DMS53 treated with DMSO at 0.1 percent for 48 hours (cell line): ENCODE data around the gene EEPD1.
"Not testable (repeated sequence)": the region's sequence is repeated elsewhere in the genome, so short reads cannot be mapped to it uniquely, and the experiment has no call there.

Experiments
- DNase-seq: peaks from one replicate; lab custom pipeline; 2025; ENCODE audit not compliant: unreplicated experiment; lab: John Stamatoyannopoulos, UW

Gene EEPD1

GRCh38 chr7:36152756-36153570 is at the start of gene EEPD1:
Gene EEPD1 (plus strand): TSS chr7:36153254. CDS start chr7:36154325, 1,071 bp downstream.
- DNase-seq = peak; percentile 96

- DNase-seq = no peak
Observed at GRCh38 chr7:36103837-36104561, 49.1 kb upstream of the EEPD1 start.

DNA sequence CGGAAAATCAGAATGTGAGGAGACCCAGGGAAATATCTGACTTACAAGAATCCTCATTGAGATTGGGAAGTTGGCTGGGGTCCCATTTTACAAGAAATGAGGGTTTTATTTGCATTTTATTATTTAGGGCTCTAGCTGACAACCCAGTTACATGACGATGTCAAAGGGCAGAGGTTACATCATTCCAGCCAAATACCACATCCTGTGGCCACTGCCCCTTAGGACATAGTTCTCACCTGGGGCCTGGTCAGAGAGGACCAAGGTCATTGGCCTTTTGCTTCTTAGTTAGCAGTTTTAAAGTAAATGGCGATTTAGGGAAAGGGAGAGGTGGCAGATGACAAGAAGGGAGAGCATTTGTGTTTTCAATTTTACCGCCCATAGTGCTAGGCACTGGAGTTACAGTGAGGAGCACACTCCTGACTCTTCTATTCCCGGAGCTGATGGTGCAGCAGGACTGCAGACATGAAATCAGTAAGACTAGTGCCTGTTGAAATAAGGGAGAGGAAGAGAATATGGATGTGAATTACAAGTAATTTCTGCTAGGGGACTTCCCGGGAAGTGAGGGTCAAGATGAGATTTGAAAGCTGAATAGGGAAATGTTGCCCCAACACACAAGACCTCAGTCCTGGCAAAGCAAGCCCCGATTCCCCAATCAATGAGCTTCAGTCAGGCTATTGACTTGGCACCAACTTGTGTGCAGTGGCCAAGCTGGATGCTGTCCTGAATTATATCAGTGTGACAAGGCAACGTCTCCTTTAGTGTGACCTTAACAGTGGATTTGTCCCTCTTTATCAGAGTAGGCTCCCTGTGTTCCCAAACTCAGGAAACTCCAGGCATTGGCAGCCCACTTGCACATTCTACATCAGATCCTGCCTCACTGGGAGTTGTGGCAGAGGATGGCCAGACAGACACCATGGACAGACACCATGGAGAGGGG is 45.8 kb upstream of the EEPD1 start:
- DNase-seq = not testable (repeated sequence)

DNA sequence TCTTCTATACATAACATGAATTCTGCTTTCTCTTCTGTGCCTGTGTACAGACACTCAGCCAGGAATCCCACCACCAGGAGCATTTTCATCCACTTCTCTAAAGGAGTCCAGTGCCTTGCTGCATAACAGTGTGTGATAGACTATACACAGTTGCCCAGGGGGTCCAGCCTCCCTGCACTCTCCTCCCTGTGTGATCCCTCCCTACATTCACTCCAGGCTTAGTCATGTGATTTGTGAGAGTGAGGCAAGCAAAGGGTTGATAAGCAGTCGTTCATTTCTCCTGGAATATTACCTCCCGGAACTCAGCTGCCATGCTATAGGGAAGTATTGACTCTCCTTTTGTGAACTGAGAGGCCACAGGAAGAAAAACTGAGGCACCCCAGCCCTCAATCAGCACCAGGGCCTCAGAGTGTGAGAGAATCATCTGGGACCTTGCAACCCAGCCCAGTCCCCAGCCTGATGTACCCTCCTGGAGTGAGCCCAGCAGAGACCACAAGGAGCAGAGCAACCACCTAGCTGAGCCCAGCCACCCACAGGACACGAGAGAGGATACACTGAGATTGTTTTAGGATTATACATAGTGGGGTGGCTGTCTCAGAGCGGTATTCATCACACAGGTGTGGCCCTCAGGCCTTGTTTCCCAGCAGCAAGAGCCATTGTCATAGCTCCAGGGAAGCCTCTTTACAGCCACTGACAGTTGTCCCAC is 45.0 kb upstream of the EEPD1 start:
- DNase-seq = no peak

- DNase-seq = no peak
Observed at GRCh38 chr7:36109013-36109627, 43.9 kb upstream of the EEPD1 start.

DNA sequence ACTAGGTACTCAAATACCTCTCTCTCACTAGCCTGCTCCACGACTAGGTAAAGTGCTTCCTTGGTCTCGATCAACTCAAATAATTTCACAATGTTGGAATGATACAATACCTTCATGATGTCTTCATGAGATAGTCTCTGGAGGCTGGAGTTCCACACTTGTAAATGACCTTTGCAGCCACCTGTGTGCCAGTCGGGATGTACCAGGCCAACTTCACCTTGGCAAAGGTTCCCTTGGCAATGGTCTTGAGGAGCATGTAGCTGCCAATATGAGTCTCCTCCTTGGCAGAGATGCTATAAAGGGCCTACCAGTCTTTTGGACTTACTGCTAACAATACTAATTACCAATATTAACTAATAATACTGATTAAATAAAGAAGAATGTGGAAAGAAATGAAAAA is 42.5 kb upstream of the EEPD1 start:
- DNase-seq = no peak

- DNase-seq = no peak
Observed at GRCh38 chr7:36112969-36113368, 40.1 kb upstream of the EEPD1 start.

- DNase-seq = no peak
Observed at GRCh38 chr7:36114355-36114754, 38.7 kb upstream of the EEPD1 start.

DNA sequence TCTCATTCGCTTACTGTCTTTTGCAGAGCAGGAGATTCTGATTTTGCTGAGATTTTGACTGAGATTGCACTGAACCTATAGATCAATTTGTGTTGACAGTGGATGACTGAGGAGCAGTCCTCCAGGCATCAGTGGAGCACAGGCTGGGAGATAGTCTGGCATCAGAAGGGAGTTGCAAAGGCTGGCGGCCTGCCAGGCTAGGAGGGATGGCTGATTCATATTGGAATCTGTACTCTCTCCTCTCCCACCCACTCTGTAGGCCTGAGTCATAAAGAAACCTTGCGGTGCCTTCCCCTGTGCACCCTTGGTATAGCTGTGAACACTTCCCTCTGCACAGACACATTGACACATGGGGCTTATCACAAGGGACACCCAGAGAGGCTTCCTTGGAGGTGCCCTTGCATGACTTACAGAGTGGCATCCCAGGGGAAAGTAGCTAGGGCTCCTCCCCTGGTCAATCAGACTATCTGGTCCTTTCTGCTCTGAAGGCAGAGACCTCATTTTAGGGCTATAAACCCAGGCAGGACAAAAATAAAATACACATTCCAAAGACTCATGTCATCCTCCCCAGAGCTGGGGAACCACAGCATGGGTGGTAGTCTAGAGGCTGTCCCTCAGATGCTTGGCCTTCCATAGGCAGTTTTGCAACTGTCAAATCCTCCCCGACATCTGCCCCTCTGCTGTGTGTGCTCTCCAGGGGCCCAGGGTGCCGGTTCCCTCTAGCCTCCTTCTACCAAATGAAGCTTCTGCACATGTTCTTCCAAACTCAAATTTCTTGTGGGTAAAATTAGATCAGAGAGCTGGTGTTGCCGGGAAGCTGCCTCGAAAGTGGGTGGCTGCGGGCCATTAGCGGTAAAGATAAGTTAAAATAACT is 37.4 kb upstream of the EEPD1 start:
- DNase-seq = no peak

GRCh38 chr7:36116347-36117202 is 36.5 kb upstream of the EEPD1 start:
- no peak for DNase-seq

- DNase-seq = no peak
Observed at GRCh38 chr7:36117203-36117840, 35.7 kb upstream of the EEPD1 start.

DNA sequence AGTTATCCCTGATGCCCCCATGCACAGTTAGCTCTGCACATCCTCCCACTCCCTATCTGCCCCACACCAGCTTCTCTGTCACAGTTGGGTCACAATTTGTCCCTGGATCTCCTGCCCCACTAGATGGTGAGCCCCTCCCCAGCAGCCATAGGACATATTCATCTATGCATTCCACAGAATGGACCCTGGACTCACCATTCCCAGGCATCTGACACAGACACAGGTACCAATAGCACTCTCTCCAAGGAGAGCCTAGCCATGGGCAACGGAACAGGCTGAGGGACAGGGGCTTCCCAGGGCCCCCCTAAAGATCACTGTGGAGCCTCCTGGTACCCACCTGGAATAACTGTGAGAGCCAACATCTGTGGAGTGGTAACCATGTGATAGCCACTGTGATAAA is 34.7 kb upstream of the EEPD1 start:
- DNase-seq = no peak

GRCh38 chr7:36119005-36119706 is 33.9 kb upstream of the EEPD1 start:
- DNase-seq = no peak

DNA sequence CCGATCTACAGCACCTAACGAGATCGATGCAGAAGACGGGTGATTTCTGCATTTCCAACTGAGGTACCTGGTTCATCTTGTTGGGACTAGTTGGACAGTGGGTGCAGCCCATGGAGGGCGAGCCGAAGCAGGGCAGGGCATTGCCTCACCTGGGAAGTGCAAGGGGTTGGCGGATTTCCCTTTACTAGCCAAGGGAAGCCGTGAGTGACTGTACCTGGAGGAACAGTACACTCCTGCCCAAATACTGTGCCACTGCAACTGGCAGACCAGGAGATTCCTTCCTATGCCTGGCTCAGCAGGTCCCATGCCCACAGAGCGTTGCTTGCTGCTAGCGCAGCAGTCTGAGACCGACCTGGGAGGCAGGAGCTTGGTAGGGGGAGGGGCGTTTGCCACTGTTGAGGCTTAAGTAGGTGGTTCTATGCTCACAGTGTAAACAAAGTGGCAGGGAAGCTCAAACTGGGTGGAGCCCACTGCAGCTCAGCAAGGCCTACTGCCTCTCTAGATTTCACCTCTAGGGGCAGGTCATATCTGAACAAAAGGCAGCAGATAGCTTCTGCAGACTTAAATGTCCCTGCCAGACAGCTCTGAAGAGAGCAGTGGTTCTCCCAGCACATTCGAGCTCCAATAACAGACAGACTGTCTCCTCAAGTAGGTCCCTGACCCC is 32.9 kb upstream of the EEPD1 start:
- not testable (repeated sequence) for DNase-seq

- DNase-seq = not testable (repeated sequence)
Observed at GRCh38 chr7:36125630-36126029, 27.4 kb upstream of the EEPD1 start.

GRCh38 chr7:36127075-36127740 is 25.8 kb upstream of the EEPD1 start:
- no peak for DNase-seq
